OCI-LY1 (cell line): ENCODE data around the gene ANKK1.

Source experiments
- CTCF ChIP-seq: fragments of 200-600 bp; sonication (generic), shearing (Covaris generic); IDR thresholded peaks from 2 replicates; pipeline ENCODE4 v1.5.1; 2017; ENCODE audit warnings: mild to moderate bottlenecking, antibody characterized with exemption, low read length, moderate library complexity, mixed read lengths
- EZH2 ChIP-seq: fragments of 200-600 bp; sonication (generic), shearing (Covaris generic); IDR thresholded peaks from 2 replicates; pipeline ENCODE4 v1.8.0; 2017; ENCODE audit warnings: borderline replicate concordance, mixed run types, mild to moderate bottlenecking, antibody characterized with exemption, low read length, moderate library complexity, mixed read lengths

GRCh38 chr11:113375402-113375801, 12.2 kb upstream of the ANKK1 start:
- TF ChIP-seq CTCF, result no peak
- TF ChIP-seq EZH2, result no peak
